Measurements from ENCODE around the gene LMTK2. TPM values are rescaled to one million over a fixed set of nuclear protein-coding genes. Genes with fewer than 3 reads are reported as not detected.

Gene LMTK2
- total RNA-seq, 1 donor from 2014 or later, result 10.6 TPM

- no peak for TF ChIP-seq CTCF (conservative IDR thresholded peaks at IDR 0.05; ENCODE audit: low read depth, low read length)
- no peak for DNase-seq (ENCODE audit: low read depth)
- H3K4me3 ChIP-seq (ENCODE audit: low read depth, low read length), result peak overlapping the region; percentile 96
Observed at GRCh38 chr7:98250789-98251188, 144.1 kb downstream of the LMTK2 start.

GRCh38 chr7:98251231-98251600 lies 144.6 kb downstream of the LMTK2 start:
- peak overlapping the region; percentile 96 for H3K4me3 ChIP-seq (ENCODE audit: low read depth, low read length)
- DNase-seq (ENCODE audit: low read depth), result no peak
- no peak for TF ChIP-seq CTCF (conservative IDR thresholded peaks at IDR 0.05; ENCODE audit: low read depth, low read length)

- no peak for DNase-seq (ENCODE audit: low read depth)
- peak within 1 kb of the TSS; percentile 96 for H3K4me3 ChIP-seq (ENCODE audit: low read depth, low read length)
- no peak for TF ChIP-seq CTCF (conservative IDR thresholded peaks at IDR 0.05; ENCODE audit: low read depth, low read length)
Observed at GRCh38 chr7:98251601-98252424, 145.2 kb downstream of the LMTK2 start, which contains the start of gene TECPR1. Gene TECPR1 (minus strand): TSS chr7:98252232. CDS start chr7:98246146, 6,086 bp downstream.

GRCh38 chr7:98252425-98253054 lies 145.9 kb downstream of the LMTK2 start:
- DNase-seq (ENCODE audit: low read depth), result no peak
- H3K4me3 ChIP-seq (ENCODE audit: low read depth, low read length), result peak overlapping the region; percentile 96
- TF ChIP-seq CTCF (conservative IDR thresholded peaks at IDR 0.05; ENCODE audit: low read depth, low read length), result no peak

- DNase-seq (ENCODE audit: low read depth), result no peak
- H3K4me3 ChIP-seq (ENCODE audit: low read depth, low read length), result no peak overlapping the region
- no peak for TF ChIP-seq CTCF (conservative IDR thresholded peaks at IDR 0.05; ENCODE audit: low read depth, low read length)
Observed at GRCh38 chr7:98254516-98254915, 147.9 kb downstream of the LMTK2 start.

GRCh38 chr7:98254951-98255610 lies 148.4 kb downstream of the LMTK2 start:
- no peak for TF ChIP-seq CTCF (conservative IDR thresholded peaks at IDR 0.05; ENCODE audit: low read depth, low read length)
- no peak overlapping the region for H3K4me3 ChIP-seq (ENCODE audit: low read depth, low read length)
- no peak for DNase-seq (ENCODE audit: low read depth)

All from epithelial cell of proximal tubule (primary cell).